ENCODE measurements around the gene ZSCAN31.

DNA sequence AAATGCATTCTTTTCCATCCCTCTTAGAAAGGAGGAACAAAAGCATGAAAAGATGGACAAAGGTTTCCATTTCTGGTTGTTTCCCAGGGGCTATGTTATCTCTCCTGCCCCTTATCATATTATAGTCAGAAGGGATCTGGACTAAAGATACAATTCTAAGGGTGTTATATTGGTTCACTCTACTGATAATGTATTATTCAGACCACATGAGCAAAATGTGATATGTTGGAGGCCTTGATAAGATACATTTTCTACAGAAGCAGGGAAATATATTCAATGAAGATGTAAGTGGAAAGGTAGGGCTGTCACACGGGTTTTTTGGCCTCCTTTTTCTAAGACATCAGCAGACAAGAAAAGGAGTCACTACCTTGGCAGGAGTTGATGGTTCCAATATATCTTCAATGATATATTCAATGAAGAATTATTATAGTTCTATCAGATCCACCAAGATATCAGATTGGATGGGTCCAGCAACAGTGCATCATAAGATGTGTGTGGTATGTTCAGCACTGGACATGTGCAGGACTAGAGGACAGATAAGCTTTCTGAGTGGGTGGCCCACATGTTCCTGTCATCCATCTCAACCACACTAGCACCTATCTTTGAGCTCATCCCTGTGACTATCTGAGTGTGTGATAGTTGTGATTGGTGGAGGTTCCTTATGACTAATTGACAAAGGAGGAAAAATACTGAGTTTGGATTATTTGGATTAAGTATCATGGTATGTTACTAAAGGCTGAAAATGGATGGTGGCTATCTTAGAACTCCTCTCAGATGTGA, 8.1 kb upstream of the ZSCAN31 start:
- no peak for TF ChIP-seq KDM1A (IDR thresholded peaks at IDR 0.05; ENCODE audit: low read depth)
- TF ChIP-seq CEBPB (IDR thresholded peaks at IDR 0.05), result no peak
- no peak for TF ChIP-seq JUNB (IDR thresholded peaks at IDR 0.05)
- no peak for TF ChIP-seq EP300 (IDR thresholded peaks at IDR 0.05)
- TF ChIP-seq, protein P1, sequence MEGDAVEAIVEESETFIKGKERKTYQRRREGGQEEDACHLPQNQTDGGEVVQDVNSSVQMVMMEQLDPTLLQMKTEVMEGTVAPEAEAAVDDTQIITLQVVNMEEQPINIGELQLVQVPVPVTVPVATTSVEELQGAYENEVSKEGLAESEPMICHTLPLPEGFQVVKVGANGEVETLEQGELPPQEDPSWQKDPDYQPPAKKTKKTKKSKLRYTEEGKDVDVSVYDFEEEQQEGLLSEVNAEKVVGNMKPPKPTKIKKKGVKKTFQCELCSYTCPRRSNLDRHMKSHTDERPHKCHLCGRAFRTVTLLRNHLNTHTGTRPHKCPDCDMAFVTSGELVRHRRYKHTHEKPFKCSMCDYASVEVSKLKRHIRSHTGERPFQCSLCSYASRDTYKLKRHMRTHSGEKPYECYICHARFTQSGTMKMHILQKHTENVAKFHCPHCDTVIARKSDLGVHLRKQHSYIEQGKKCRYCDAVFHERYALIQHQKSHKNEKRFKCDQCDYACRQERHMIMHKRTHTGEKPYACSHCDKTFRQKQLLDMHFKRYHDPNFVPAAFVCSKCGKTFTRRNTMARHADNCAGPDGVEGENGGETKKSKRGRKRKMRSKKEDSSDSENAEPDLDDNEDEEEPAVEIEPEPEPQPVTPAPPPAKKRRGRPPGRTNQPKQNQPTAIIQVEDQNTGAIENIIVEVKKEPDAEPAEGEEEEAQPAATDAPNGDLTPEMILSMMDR (IDR thresholded peaks at IDR 0.05), result no peak
- no peak for TF ChIP-seq MYC (IDR thresholded peaks at IDR 0.05; ENCODE audit: borderline replicate concordance, low read length)
- TF ChIP-seq POLR2A (IDR thresholded peaks at IDR 0.05; ENCODE audit: low read length), result no peak
- TF ChIP-seq ATOH8 (CRISPR knock-in tag; IDR thresholded peaks at IDR 0.05; ENCODE audit: low read depth), result no peak
- no peak for TF ChIP-seq ZNF302 (CRISPR knock-in tag; IDR thresholded peaks at IDR 0.05)
- TF ChIP-seq REST (IDR thresholded peaks at IDR 0.05), result no peak
- TF ChIP-seq, protein P2, sequence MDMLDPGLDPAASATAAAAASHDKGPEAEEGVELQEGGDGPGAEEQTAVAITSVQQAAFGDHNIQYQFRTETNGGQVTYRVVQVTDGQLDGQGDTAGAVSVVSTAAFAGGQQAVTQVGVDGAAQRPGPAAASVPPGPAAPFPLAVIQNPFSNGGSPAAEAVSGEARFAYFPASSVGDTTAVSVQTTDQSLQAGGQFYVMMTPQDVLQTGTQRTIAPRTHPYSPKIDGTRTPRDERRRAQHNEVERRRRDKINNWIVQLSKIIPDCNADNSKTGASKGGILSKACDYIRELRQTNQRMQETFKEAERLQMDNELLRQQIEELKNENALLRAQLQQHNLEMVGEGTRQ (IDR thresholded peaks at IDR 0.05), result no peak
